H1 (cell line): ENCODE results near the gene EXT2. TPM values are rescaled to one million over a fixed set of nuclear protein-coding genes. Genes with fewer than 3 reads are reported as not detected.

Experiments
- CTCF ChIA-PET: fragments of 300-600 bp; sonication (Branson Sonifier 250); formaldehyde crosslinking; loops from one replicate; lab custom pipeline; 2021; ENCODE audit not compliant: partially characterized antibody; lab: Charles Lee
- POLR2A ChIA-PET: fragments of 300-600 bp; sonication (Branson Sonifier 250); formaldehyde crosslinking; loops from one replicate; lab custom pipeline; 2021; ENCODE audit warnings: inconsistent platforms; ENCODE audit not compliant: partially characterized antibody; lab: Charles Lee
- DNase-seq, 2 experiments: peaks; one replicate each; pipeline versions ENCODE4 v3.0.0 to v3.0.0-alpha.2; 2010 to 2022; ENCODE audit warnings: low spot score in 2 of 2, low read depth in 1 of 2, mixed read lengths in 1 of 2
- FAIRE-seq: peaks from 2 replicates; lab custom pipeline; 2011; peaks lifted over from hg19 to GRCh38; lab: Jason Lieb, UNC
- H2AFZ ChIP-seq: 2 replicates; pipeline ENCODE4 v1.8.1; 2012; ENCODE audit warnings: low read length, inconsistent platforms
- H2AK5ac ChIP-seq: 2 replicates; pipeline ENCODE4 v1.6.1; 2013; ENCODE audit warnings: low read depth, low read length
- H2BK120ac ChIP-seq: replicated peaks from 2 replicates; pipeline ENCODE3; 2013; ENCODE audit warnings: low read depth, low read length, inconsistent platforms
- H2BK12ac ChIP-seq: 2 replicates; pipeline ENCODE4 v1.6.1; 2013; ENCODE audit warnings: low read depth, low read length
- H2BK15ac ChIP-seq: 2 replicates; pipeline ENCODE4 v1.6.1; 2013; ENCODE audit warnings: low read length
- H2BK20ac ChIP-seq: 2 replicates; pipeline ENCODE4 v1.6.1; 2013; ENCODE audit warnings: low read length
- H2BK5ac ChIP-seq: 2 replicates; pipeline ENCODE4 v1.6.1; 2013; ENCODE audit warnings: low read depth, low read length
- H3K14ac ChIP-seq: 2 replicates; pipeline ENCODE4 v1.6.1; 2013; ENCODE audit warnings: inconsistent platforms; ENCODE audit not compliant: insufficient read length
- H3K18ac ChIP-seq: 2 replicates; pipeline ENCODE4 v1.6.1; 2013; ENCODE audit warnings: low read length; ENCODE audit errors: extremely low read depth
- H3K23ac ChIP-seq: 2 replicates; pipeline ENCODE4 v1.6.1; 2013; ENCODE audit warnings: inconsistent platforms; ENCODE audit not compliant: insufficient read length
- H3K23me2 ChIP-seq: 2 replicates; pipeline ENCODE4 v1.6.1; 2013; ENCODE audit warnings: low read depth, low read length
- H3K27ac ChIP-seq: 2 replicates; pipeline ENCODE4 v1.6.1; 2011; ENCODE audit warnings: low read depth, low read length, inconsistent platforms
- H3K27me3 ChIP-seq, 4 experiments: replicated peaks in 1 of 4; 1 replicate in 1 of 4; 2 replicates in 3 of 4; pipeline versions ENCODE4 v1.6.1 to v1.8.1; 2011 to 2013; ENCODE audit warnings: low read length in 3 of 4, mild to moderate bottlenecking in 3 of 4, inconsistent platforms in 2 of 4, mixed read lengths in 2 of 4, moderate library complexity in 1 of 4; ENCODE audit not compliant: control insufficient read depth in 3 of 4, insufficient read depth in 3 of 4; ENCODE audit errors: extremely low read depth in 1 of 4
- H3K36me3 ChIP-seq, 4 experiments: 2 replicates each; pipeline versions ENCODE4 v1.6.1 to v1.8.1; 2011 to 2013; ENCODE audit warnings: mild to moderate bottlenecking in 4 of 4, low read length in 3 of 4, moderate library complexity in 2 of 4, control low read depth in 1 of 4, inconsistent platforms in 1 of 4; ENCODE audit not compliant: insufficient read depth in 4 of 4, control insufficient read depth in 2 of 4
- H3K4ac ChIP-seq: replicated peaks from 2 replicates; pipeline ENCODE3; 2013; ENCODE audit warnings: low read length, low read depth, mixed read lengths, inconsistent platforms; ENCODE audit not compliant: insufficient read length
- H3K4me1 ChIP-seq, 4 experiments: replicated peaks in 1 of 4; 1 replicate in 1 of 4; 2 replicates in 3 of 4; pipeline versions ENCODE4 v1.6.1 to v1.8.1; 2011 to 2013; ENCODE audit warnings: low read length in 3 of 4, inconsistent platforms in 2 of 4, mixed read lengths in 1 of 4; ENCODE audit not compliant: insufficient read depth in 4 of 4, control insufficient read depth in 3 of 4
- H3K4me2 ChIP-seq, 2 experiments: 2 replicates each; pipeline versions ENCODE4 v1.6.1 to v1.8.1; 2011 to 2013; ENCODE audit warnings: low read depth in 2 of 2, low read length in 2 of 2, control low read depth in 1 of 2, inconsistent platforms in 1 of 2, mild to moderate bottlenecking in 1 of 2; ENCODE audit not compliant: insufficient read depth in 1 of 2
- H3K4me3 ChIP-seq, 4 experiments: fragments of 200-600, 300-600 bp in 1 of 4; sonication (generic), shearing (Covaris generic), sonication (Bioruptor Twin) in 1 of 4; 2 replicates each; pipeline versions ENCODE4 v1.5.1 to v1.8.1; 2011 to 2016; ENCODE audit warnings: low read length in 4 of 4, low read depth in 3 of 4, control low read depth in 2 of 4, inconsistent platforms in 2 of 4, mild to moderate bottlenecking in 2 of 4, mixed read lengths in 1 of 4, moderate library complexity in 1 of 4; ENCODE audit not compliant: insufficient read depth in 2 of 4; ENCODE audit errors: extremely low read depth in 1 of 4
- H3K56ac ChIP-seq: replicated peaks from 2 replicates; pipeline ENCODE3; 2013; ENCODE audit warnings: low read depth, mild to moderate bottlenecking, mixed read lengths, low read length, inconsistent platforms; ENCODE audit not compliant: insufficient read length
- H3K79me1 ChIP-seq: 2 replicates; pipeline ENCODE4 v1.6.1; 2013; ENCODE audit warnings: low read depth, low read length, control low read depth
- H3K79me2 ChIP-seq, 2 experiments: 2 replicates each; pipeline versions ENCODE4 v1.6.1 to v1.8.1; 2012 to 2013; ENCODE audit warnings: low read length in 2 of 2, mild to moderate bottlenecking in 2 of 2, inconsistent platforms in 1 of 2; ENCODE audit not compliant: insufficient read depth in 2 of 2, control insufficient read depth in 1 of 2
- H3K9ac ChIP-seq, 4 experiments: replicated peaks in 1 of 4; 1 replicate in 1 of 4; 2 replicates in 3 of 4; pipeline versions ENCODE4 v1.6.1 to v1.8.1; 2011 to 2013; ENCODE audit warnings: low read depth in 3 of 4, low read length in 3 of 4, control low read depth in 2 of 4, mild to moderate bottlenecking in 2 of 4, moderate library complexity in 2 of 4, inconsistent platforms in 1 of 4; ENCODE audit errors: extremely low read depth in 1 of 4
- H3K9me3 ChIP-seq, 2 experiments: 2 replicates each; pipeline versions ENCODE4 v1.6.1 to v1.8.1; 2012 to 2013; ENCODE audit warnings: mild to moderate bottlenecking in 2 of 2, moderate library complexity in 2 of 2, control low read depth in 1 of 2, inconsistent platforms in 1 of 2, low read depth in 1 of 2, low read length in 1 of 2, mixed read lengths in 1 of 2; ENCODE audit not compliant: insufficient read depth in 2 of 2
- H4K20me1 ChIP-seq, 2 experiments: replicated peaks in 1 of 2; 2 replicates each; pipeline versions ENCODE3 to v1.8.1; 2011 to 2013; ENCODE audit warnings: inconsistent platforms in 2 of 2, low read length in 2 of 2, mild to moderate bottlenecking in 1 of 2; ENCODE audit not compliant: insufficient read depth in 2 of 2, control insufficient read depth in 1 of 2
- H4K5ac ChIP-seq: 2 replicates; pipeline ENCODE4 v1.6.1; 2013; ENCODE audit warnings: low read length, low read depth, mixed read lengths, inconsistent platforms; ENCODE audit not compliant: insufficient read length
- H4K8ac ChIP-seq: 2 replicates; pipeline ENCODE4 v1.8.0; 2013; ENCODE audit warnings: mild to moderate bottlenecking, moderate library complexity, low read length, inconsistent platforms; ENCODE audit not compliant: insufficient read depth; ENCODE audit errors: extremely low read depth
- H4K91ac ChIP-seq: replicated peaks from 2 replicates; pipeline ENCODE3; 2013; ENCODE audit warnings: low read length, mixed read lengths, inconsistent platforms; ENCODE audit not compliant: insufficient read length
- CREB1 ChIP-seq: IDR thresholded peaks from 2 replicates; pipeline ENCODE4 v1.6.1; 2012; ENCODE audit warnings: inconsistent platforms
- EP300 ChIP-seq, 2 experiments: IDR thresholded peaks; 1 replicate in 1 of 2; 2 replicates in 1 of 2; pipeline ENCODE4 v1.6.1; 2011 to 2012; ENCODE audit warnings: low read depth in 2 of 2, low read length in 2 of 2, mild to moderate bottlenecking in 2 of 2, borderline replicate concordance in 1 of 2, inconsistent platforms in 1 of 2, moderate library complexity in 1 of 2
- EZH2 ChIP-seq: fragments of 200-600 bp; sonication (generic); IDR thresholded peaks from 2 replicates; pipeline ENCODE4 v1.7.1; 2012; ENCODE audit warnings: low read depth, mild to moderate bottlenecking, moderate library complexity, low read length, inconsistent platforms; ENCODE audit not compliant: severe bottlenecking
- HDAC2 ChIP-seq, 2 experiments: fragments of 300-600 bp in 1 of 2; sonication (generic) in 1 of 2; IDR thresholded peaks; 2 replicates each; pipeline ENCODE4 v1.6.1; 2011 to 2012; ENCODE audit warnings: low read depth in 2 of 2, low read length in 2 of 2, mild to moderate bottlenecking in 2 of 2, moderate library complexity in 2 of 2, borderline replicate concordance in 1 of 2, inconsistent platforms in 1 of 2
- NRF1 ChIP-seq: IDR thresholded peaks from 2 replicates; pipeline ENCODE4 v1.6.1; 2011; ENCODE audit warnings: mild to moderate bottlenecking, low read depth, low read length, improper control_type of control experiment
- POLR2A ChIP-seq, 2 experiments: IDR thresholded peaks; 1 replicate in 1 of 2; 2 replicates in 1 of 2; pipeline ENCODE4 v1.6.1; 2011; ENCODE audit warnings: low read depth in 2 of 2, low read length in 2 of 2, mild to moderate bottlenecking in 2 of 2; ENCODE audit errors: control extremely low read depth in 1 of 2
- POLR2AphosphoS5 ChIP-seq: IDR thresholded peaks from 2 replicates; pipeline ENCODE4 v1.6.1; 2011; ENCODE audit warnings: low read depth, low read length
- RNF2 ChIP-seq: fragments of 200-900, 300-1000 bp; sonication (generic); IDR thresholded peaks from 2 replicates; pipeline ENCODE4 v1.7.1; 2016; ENCODE audit warnings: borderline replicate concordance, low read depth, mild to moderate bottlenecking, antibody characterized with exemption, low read length; ENCODE audit not compliant: poor library complexity, severe bottlenecking; ENCODE audit errors: missing control alignments
- RXRA ChIP-seq: IDR thresholded peaks from 2 replicates; pipeline ENCODE4 v1.6.1; 2011; ENCODE audit warnings: low read depth, mild to moderate bottlenecking, low read length, moderate library complexity; ENCODE audit not compliant: insufficient read depth
- SIX5 ChIP-seq: IDR thresholded peaks from 2 replicates; pipeline ENCODE4 v1.6.1; 2011; ENCODE audit warnings: mild to moderate bottlenecking, low read depth, low read length
- SP1 ChIP-seq: IDR thresholded peaks from 2 replicates; pipeline ENCODE4 v1.6.1; 2011; ENCODE audit warnings: low read depth, low read length
- SUZ12 ChIP-seq: fragments of 200-600 bp; sonication (generic); IDR thresholded peaks from 2 replicates; pipeline ENCODE4 v1.6.1; 2012; ENCODE audit warnings: mild to moderate bottlenecking, inconsistent platforms, low read length, moderate library complexity, mixed read lengths
- TAF1 ChIP-seq: IDR thresholded peaks from 2 replicates; pipeline ENCODE4 v1.6.1; 2011; ENCODE audit warnings: mild to moderate bottlenecking, low read depth, low read length
- TBP ChIP-seq: IDR thresholded peaks from 2 replicates; pipeline ENCODE4 v1.6.1; 2011; ENCODE audit warnings: low read depth, low read length, improper control_type of control experiment
- WGBS, 2 experiments: shearing (Covaris generic) in 1 of 2; methylation state at CpG; one replicate each; pipeline versions ENCODE4 v1.1.6 to v1.1.7; 2013 to 2015; ENCODE audit warnings: low lambda C conversion rate in 2 of 2, mixed read lengths in 2 of 2, inconsistent platforms in 1 of 2, low coverage in 1 of 2, missing lambda C conversion rate in 1 of 2; ENCODE audit not compliant: insufficient replicate concordance in 2 of 2, insufficient coverage in 1 of 2, insufficient read length in 1 of 2; ENCODE audit errors: extremely low coverage in 1 of 2, missing lambda C conversion rate in 1 of 2; 5-methylcytosine and 5-hydroxymethylcytosine counted together
- polyA plus RNA-seq, 7 experiments: library from polyadenylated mRNA; depleted of rRNA in 3 of 7; stranded (reverse) in 5 of 7; unstranded in 2 of 7; fragments of >200 nt in 5 of 7; fragments of 200-250 nt in 2 of 7; gene quantifications; 1 replicate in 5 of 7; 2 replicates in 1 of 7; 4 replicates in 1 of 7; pipeline versions ENCODE4 v1.2.1 to v1.2.3, GENCODE V29; 2011 to 2013; ENCODE audit warnings: missing spikeins in 2 of 7, mixed read lengths in 2 of 7
- total RNA-seq: library from RNA; stranded (reverse); fragmentation: NEBNext Ultra II Directional; extraction: Animal tissue kit (Norgen Biotek cat#: 25700); gene quantifications from 2 replicates; pipeline ENCODE4 v1.2.1, GENCODE V29; 2021

Gene EXT2
- total and polyA plus RNA-seq, 2 of the 8 experiments (the other 6 are each of a cell fraction or from before 2014, with no cell fraction given) = 29.8 to 42.8 TPM

GRCh38 chr11:44208976-44209603 is 113.6 kb downstream of the EXT2 start:
- Histone ChIP-seq H3K36me3 (no peaks in the 10 kb centered on the region; a peak in 2 of 8 replicates), H2BK120ac (no peak overlapping the region), H4K8ac (no peak overlapping the region), H3K9ac (no peak overlapping the region), H3K79me2 (no peaks in the 10 kb centered on the region), H2BK12ac (no peak overlapping the region), H3K14ac (no peak overlapping the region), H3K56ac (no peak overlapping the region), H3K27ac (no peak overlapping the region), H4K5ac (no peak overlapping the region), H3K18ac (no peak overlapping the region), H2AFZ (no peak overlapping the region), H2BK20ac (no peak overlapping the region), H3K27me3 (no peaks in the 10 kb centered on the region), H2BK15ac (no peak overlapping the region), H3K79me1 (no peaks in the 10 kb centered on the region), H4K91ac (no peak overlapping the region), H2AK5ac (no peak overlapping the region), H3K23ac (no peak overlapping the region), H3K4ac (no peak overlapping the region), H4K20me1 (no peaks in the 10 kb centered on the region), H3K4me1 (no peaks in the 10 kb centered on the region), H3K4me2 (no peak overlapping the region), H2BK5ac (no peak overlapping the region), H3K4me3 (no peak overlapping the region), H3K23me2 (no peaks in the 10 kb centered on the region), H3K9me3 (peaks cover 0 to 6% of the 10 kb centered on the region in 2 experiments; a peak in 1 of 4 replicates)
- no peak for DNase-seq
- POLR2A ChIA-PET = no interaction called here
- 87% methylated on average over 2 of the region's 2 CpGs; no CpG with 5 or more reads in 1 of the 2 experiments for WGBS, 2 experiments
- TF ChIP-seq RNF2 = no peak
- no peak for TF ChIP-seq HDAC2 (IDR thresholded peaks at IDR 0.05; ENCODE audit: borderline replicate concordance in 1 of 2, low read depth in 2 of 2, low read length in 2 of 2)
- TF ChIP-seq TBP = no peak
- TF ChIP-seq TAF1 = no peak
- TF ChIP-seq RXRA = no peak
- no peak for TF ChIP-seq CREB1
- no peak for TF ChIP-seq SUZ12
- TF ChIP-seq EP300 (IDR thresholded peaks at IDR 0.05; ENCODE audit: borderline replicate concordance in 1 of 2, low read depth in 2 of 2, low read length in 2 of 2) = no peak
- TF ChIP-seq SIX5 = no peak
- TF ChIP-seq NRF1 = no peak
- TF ChIP-seq EZH2 = no peak
- no peak for TF ChIP-seq POLR2AphosphoS5
- TF ChIP-seq POLR2A (IDR thresholded peaks at IDR 0.05; ENCODE audit: control extremely low read depth in 1 of 2, low read depth in 2 of 2, low read length in 2 of 2) = no peak
- TF ChIP-seq SP1 = no peak
- no peak for FAIRE-seq
- CTCF ChIA-PET = interaction anchor here (0.6 to 1.3 kb wide), 2 partner anchors 9 to 1661 kb away, joined by 3 read pairs; no protein-coding TSS in a partner anchor
